Neural progenitor cell (in vitro differentiated cells): ENCODE measurements around the gene AP2A1. TPM values are rescaled to one million over a fixed set of nuclear protein-coding genes. Genes with fewer than 3 reads are reported as not detected.
A peak's percentile ranks its signal among the peaks of the same experiment; 100 is the strongest.

ENCODE experiments used
- DNase-seq: peaks from one replicate; pipeline ENCODE4 v3.0.0-alpha.2; 2016; ENCODE audit warnings: low spot score
- H2AFZ ChIP-seq: fragments of 200-600 bp; sonication (generic); replicated peaks from 2 replicates; pipeline ENCODE4 v1.6.1; 2016; ENCODE audit warnings: antibody characterized with exemption
- H3F3A ChIP-seq: fragments of 200-600 bp; sonication (generic); 2 replicates; pipeline ENCODE4 v1.6.1; 2016; ENCODE audit warnings: antibody characterized with exemption, low read depth
- H3K27ac ChIP-seq: fragments of 200-600 bp; sonication (generic); 2 replicates; pipeline ENCODE4 v1.5.1; 2016; ENCODE audit warnings: mild to moderate bottlenecking
- H3K27me3 ChIP-seq: fragments of 200-600 bp; sonication (generic); 2 replicates; pipeline ENCODE4 v1.6.1; 2016; ENCODE audit warnings: mild to moderate bottlenecking, moderate library complexity
- H3K36me3 ChIP-seq: fragments of 200-600 bp; sonication (generic); 2 replicates; pipeline ENCODE4 v1.5.1; 2016
- H3K4me1 ChIP-seq: fragments of 200-600 bp; sonication (generic); 2 replicates; pipeline ENCODE4 v1.6.1; 2016; ENCODE audit warnings: mixed run types
- H3K4me2 ChIP-seq: fragments of 200-600 bp; sonication (generic); 2 replicates; pipeline ENCODE4 v1.6.1; 2016
- H3K4me3 ChIP-seq: fragments of 200-600 bp; sonication (generic); 2 replicates; pipeline ENCODE4 v1.5.1; 2016
- H3K79me2 ChIP-seq: fragments of 200-600 bp; sonication (generic); 2 replicates; pipeline ENCODE4 v1.6.1; 2016; ENCODE audit warnings: low read depth
- H3K9ac ChIP-seq: fragments of 200-600 bp; sonication (generic); 2 replicates; pipeline ENCODE4 v1.6.1; 2016
- H3K9me3 ChIP-seq: fragments of 200-600 bp; sonication (generic); 2 replicates; pipeline ENCODE4 v1.5.1; 2016; ENCODE audit warnings: low read depth
- H4K20me1 ChIP-seq: fragments of 200-600 bp; sonication (generic); 2 replicates; pipeline ENCODE4 v1.6.1; 2016; ENCODE audit warnings: low read depth
- H3K27ac Mint-ChIP-seq: 3 replicates; pipeline ENCODE4 v1.8.0; 2021; ENCODE audit warnings: mixed read lengths
- H3K27me3 Mint-ChIP-seq: 2 replicates; pipeline ENCODE4 v1.8.0; 2022; ENCODE audit warnings: low read depth, mild to moderate bottlenecking, inconsistent platforms, moderate library complexity, mixed read lengths; ENCODE audit not compliant: insufficient read depth
- H3K36me3 Mint-ChIP-seq: 3 replicates; pipeline ENCODE4 v1.8.0; 2021; ENCODE audit warnings: mixed read lengths
- H3K4me1 Mint-ChIP-seq: 3 replicates; pipeline ENCODE4 v1.8.0; 2021; ENCODE audit warnings: mixed read lengths
- H3K4me3 Mint-ChIP-seq: 3 replicates; pipeline ENCODE4 v1.8.0; 2021; ENCODE audit warnings: mild to moderate bottlenecking, moderate library complexity, mixed read lengths
- H3K9me3 Mint-ChIP-seq: 3 replicates; pipeline ENCODE4 v1.8.0; 2020; ENCODE audit warnings: mixed read lengths
- CTCF ChIP-seq: fragments of 200-600 bp; sonication (generic); IDR thresholded peaks from 2 replicates; pipeline ENCODE4 v1.5.1; 2017; ENCODE audit warnings: antibody characterized with exemption, mild to moderate bottlenecking
- EZH2 ChIP-seq: fragments of 200-600 bp; sonication (generic); IDR thresholded peaks from 2 replicates; pipeline ENCODE4 v1.6.1; 2017; ENCODE audit warnings: antibody characterized with exemption, mild to moderate bottlenecking, moderate library complexity
- EZH2phosphoT487 ChIP-seq: fragments of 200-600 bp; sonication (generic); IDR thresholded peaks from 2 replicates; pipeline ENCODE4 v1.6.1; 2017; ENCODE audit warnings: antibody characterized with exemption
- total RNA-seq: library from RNA; depleted of rRNA; stranded (reverse); fragments of >200 nt; gene quantifications from 2 replicates; pipeline ENCODE4 v1.2.3, GENCODE V29; 2015; ENCODE audit warnings: low replicate concordance

Gene AP2A1
- total RNA-seq, 1 donor from 2014 or later: 61.6 TPM

- no peak overlapping the region for H3K27ac ChIP-seq
- H3K79me2 ChIP-seq: no peaks in the 10 kb centered on the region
- peaks cover 16% of the 10 kb centered on the region for H3K36me3 Mint-ChIP-seq
- no peaks in the 10 kb centered on the region for H3K27me3 ChIP-seq
- no peak overlapping the region for H3K4me3 Mint-ChIP-seq
- H3K9me3 ChIP-seq: no peaks in the 10 kb centered on the region
- no peak overlapping the region for H3K9ac ChIP-seq
- no peak for DNase-seq
- H3K4me2 ChIP-seq: no peak overlapping the region
- peaks cover 30% of the 10 kb centered on the region for H3F3A ChIP-seq
- no peaks in the 10 kb centered on the region for H3K9me3 Mint-ChIP-seq
- no peak overlapping the region for H3K27ac Mint-ChIP-seq
- peaks cover 7% of the 10 kb centered on the region for H3K27me3 Mint-ChIP-seq
- H3K4me1 ChIP-seq: peaks cover 10% of the 10 kb centered on the region
- peaks cover 14% of the 10 kb centered on the region for H3K4me1 Mint-ChIP-seq
- H4K20me1 ChIP-seq: peaks cover 11% of the 10 kb centered on the region
- TF ChIP-seq CTCF (no peak), EZH2phosphoT487 (no peak), EZH2 (no peak)
- H2AFZ ChIP-seq: no peak overlapping the region
- H3K36me3 ChIP-seq: no peaks in the 10 kb centered on the region
- no peak overlapping the region for H3K4me3 ChIP-seq
These were observed 36.7 kb downstream of the AP2A1 start for GRCh38 chr19:49803529-49803856.

DNA sequence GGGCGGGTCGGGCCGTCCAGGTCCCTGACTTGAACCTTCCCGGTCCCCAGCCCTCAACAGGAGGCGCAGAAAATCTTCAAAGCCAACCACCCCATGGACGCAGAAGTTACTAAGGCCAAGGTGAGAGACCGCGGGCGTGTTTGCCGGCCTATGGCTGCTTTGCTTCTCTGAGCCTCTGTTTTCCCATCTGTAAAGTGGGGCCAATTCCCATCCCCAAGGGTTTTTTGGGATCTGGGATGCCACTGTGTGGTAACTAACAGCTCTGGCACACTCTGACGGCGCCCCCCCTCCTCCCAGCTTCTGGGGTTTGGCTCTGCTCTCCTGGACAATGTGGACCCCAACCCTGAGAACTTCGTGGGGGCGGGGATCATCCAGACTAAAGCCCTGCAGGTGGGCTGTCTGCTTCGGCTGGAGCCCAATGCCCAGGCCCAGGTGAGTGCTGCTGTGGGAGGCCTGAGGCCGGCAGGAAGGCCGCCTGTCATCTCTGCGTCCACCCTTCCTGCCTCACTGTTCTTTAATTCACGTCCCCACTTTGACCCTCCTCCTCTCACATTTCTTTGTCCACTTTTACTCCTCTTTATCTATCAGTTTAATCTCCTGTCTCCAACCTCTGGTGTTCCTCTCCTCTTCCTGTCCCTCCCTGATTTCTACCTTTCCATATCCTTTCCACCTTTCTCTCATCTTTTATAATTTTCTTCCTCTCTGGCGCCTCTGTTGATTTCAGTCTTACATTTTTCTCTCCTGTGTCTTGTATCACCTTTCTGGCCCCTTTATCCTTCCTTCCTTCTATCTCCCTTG lies 39.2 kb downstream of the AP2A1 start:
- Histone ChIP-seq H3K4me1 (peaks cover 18% of the 10 kb centered on the region), H3K27ac (no peak overlapping the region), H3K9ac (no peak overlapping the region), H3F3A (peaks cover 43% of the 10 kb centered on the region), H4K20me1 (peaks cover 11% of the 10 kb centered on the region), H3K36me3 (no peaks in the 10 kb centered on the region), H3K9me3 (no peaks in the 10 kb centered on the region), H3K79me2 (no peaks in the 10 kb centered on the region), H3K27me3 (no peaks in the 10 kb centered on the region), H2AFZ (no peak overlapping the region), H3K4me2 (no peak overlapping the region), H3K4me3 (no peak overlapping the region)
- no peaks in the 10 kb centered on the region for H3K9me3 Mint-ChIP-seq
- H3K4me3 Mint-ChIP-seq: peak overlapping the region; percentile 2
- peaks cover 10% of the 10 kb centered on the region for H3K36me3 Mint-ChIP-seq
- peaks cover 27% of the 10 kb centered on the region for H3K4me1 Mint-ChIP-seq
- no peak for DNase-seq
- no peak for TF ChIP-seq EZH2
- TF ChIP-seq EZH2phosphoT487: no peak
- no peak for TF ChIP-seq CTCF
- peak overlapping the region; percentile 6 for H3K27ac Mint-ChIP-seq
- H3K27me3 Mint-ChIP-seq: peaks cover 7% of the 10 kb centered on the region

GRCh38 chr19:49806620-49806959 lies 39.8 kb downstream of the AP2A1 start:
- no peak overlapping the region for H3K4me2 ChIP-seq
- H3K4me3 Mint-ChIP-seq: no peak overlapping the region
- H3K9ac ChIP-seq: no peak overlapping the region
- no peak overlapping the region for H3K27ac Mint-ChIP-seq
- DNase-seq: no peak
- H2AFZ ChIP-seq: no peak overlapping the region
- H3K27ac ChIP-seq: no peak overlapping the region
- TF ChIP-seq EZH2phosphoT487: no peak
- no peak for TF ChIP-seq CTCF
- TF ChIP-seq EZH2: no peak
- H3K36me3 ChIP-seq: no peaks in the 10 kb centered on the region
- H3K79me2 ChIP-seq: no peaks in the 10 kb centered on the region
- H3K27me3 Mint-ChIP-seq: peaks cover 8% of the 10 kb centered on the region
- H3K9me3 ChIP-seq: no peaks in the 10 kb centered on the region
- H4K20me1 ChIP-seq: peaks cover 11% of the 10 kb centered on the region
- peaks cover 43% of the 10 kb centered on the region for H3F3A ChIP-seq
- H3K9me3 Mint-ChIP-seq: no peaks in the 10 kb centered on the region
- H3K4me1 ChIP-seq: peaks cover 18% of the 10 kb centered on the region
- no peak overlapping the region for H3K4me3 ChIP-seq
- H3K27me3 ChIP-seq: no peaks in the 10 kb centered on the region
- peaks cover 10% of the 10 kb centered on the region for H3K36me3 Mint-ChIP-seq
- peaks cover 28% of the 10 kb centered on the region for H3K4me1 Mint-ChIP-seq
